PC-9 (cell line): ENCODE data around the gene INSYN2A. TPM values are rescaled to one million over a fixed set of nuclear protein-coding genes. Genes with fewer than 3 reads are reported as not detected.

ENCODE experiments used
- BruUV-seq: library from RNA; stranded (reverse); fragments of 400-500 nt; replicated peaks from 2 replicates; lab custom pipeline; 2021; lab: Mats Ljungman, UMichigan
- CTCF ChIA-PET: fragments of 300-600 bp; sonication (Branson Sonifier 250); formaldehyde crosslinking; loops from one replicate; lab custom pipeline; 2022; ENCODE audit warnings: antibody characterized with exemption; lab: Charles Lee
- POLR2A ChIA-PET: fragments of 300-600 bp; sonication (Branson Sonifier 250); formaldehyde crosslinking; loops from one replicate; lab custom pipeline; 2022; ENCODE audit warnings: antibody characterized with exemption; ENCODE audit not compliant: unreplicated experiment; lab: Charles Lee
- DNase-seq, 2 experiments: peaks; one replicate each; pipeline versions ENCODE4 v3.0.0 to v3.0.0-alpha.2; 2015 to 2022; ENCODE audit warnings: mixed read lengths in 1 of 2
- H2AFZ ChIP-seq: fragments of 200-600 bp; sonication (generic); 2 replicates; pipeline ENCODE4 v1.8.1; 2017; ENCODE audit warnings: antibody characterized with exemption
- H3F3A ChIP-seq: fragments of 200-600 bp; sonication (generic); 2 replicates; pipeline ENCODE4 v1.8.1; 2017; ENCODE audit warnings: antibody characterized with exemption, mild to moderate bottlenecking, low read depth; ENCODE audit not compliant: insufficient read depth
- H3K27ac ChIP-seq: fragments of 200-600 bp; sonication (generic); 2 replicates; pipeline ENCODE4 v1.6.1; 2016; ENCODE audit warnings: mixed run types
- H3K27me3 ChIP-seq: fragments of 200-600 bp; sonication (generic); 2 replicates; pipeline ENCODE4 v1.6.1; 2016; ENCODE audit warnings: low read depth, mixed run types; ENCODE audit not compliant: insufficient read depth
- H3K36me3 ChIP-seq: fragments of 200-600 bp; sonication (generic); 2 replicates; pipeline ENCODE4 v1.6.1; 2016; ENCODE audit warnings: low read depth, mixed run types
- H3K4me1 ChIP-seq: fragments of 200-600 bp; sonication (generic); replicated peaks from 2 replicates; pipeline ENCODE4 v1.6.1; 2016; ENCODE audit warnings: mixed run types; ENCODE audit not compliant: insufficient read depth
- H3K4me2 ChIP-seq: fragments of 200-600 bp; sonication (generic); 2 replicates; pipeline ENCODE4 v1.6.1; 2017; ENCODE audit warnings: mixed run types
- H3K4me3 ChIP-seq: fragments of 200-600 bp; sonication (generic); 2 replicates; pipeline ENCODE4 v1.6.1; 2016; ENCODE audit warnings: mixed run types
- H3K79me2 ChIP-seq: fragments of 200-600 bp; sonication (generic); 2 replicates; pipeline ENCODE4 v1.6.1; 2017; ENCODE audit warnings: low read depth, mixed run types
- H3K9me2 ChIP-seq: fragments of 200-600 bp; sonication (generic); 2 replicates; pipeline ENCODE4 v1.8.1; 2017; ENCODE audit warnings: mild to moderate bottlenecking; ENCODE audit not compliant: insufficient read depth
- H3K9me3 ChIP-seq: fragments of 200-600 bp; sonication (generic); 2 replicates; pipeline ENCODE4 v1.8.1; 2016; ENCODE audit warnings: low read depth; ENCODE audit not compliant: insufficient read depth
- H4K20me1 ChIP-seq: fragments of 200-600 bp; sonication (generic); 2 replicates; pipeline ENCODE4 v1.8.1; 2017; ENCODE audit not compliant: insufficient read depth
- CTCF ChIP-seq: fragments of 200-600 bp; sonication (generic); conservative IDR thresholded peaks from 2 replicates; pipeline ENCODE4 v1.6.1; 2017; ENCODE audit warnings: mixed run types, antibody characterized with exemption, mild to moderate bottlenecking, moderate library complexity
- EZH2 ChIP-seq: fragments of 200-600 bp; sonication (generic); IDR thresholded peaks from 2 replicates; pipeline ENCODE4 v1.8.0; 2017; ENCODE audit warnings: antibody characterized with exemption, low read depth
- intact Hi-C: fragments of 100-400 bp; cut with micrococcal nuclease; formaldehyde crosslinking; loops from one replicate; pipeline ENCODE4 v1.10.0; 2022; ENCODE audit not compliant: unreplicated experiment
- total RNA-seq: library from RNA; stranded (reverse); gene quantifications from 2 replicates; pipeline ENCODE4 v1.2.3, GENCODE V29; 2021

INSYN2A gene
- total RNA-seq, 1 experiment from 2014 or later = not detected

GRCh38 chr10:127162841-127163240 lies 33.5 kb downstream of the INSYN2A start:
- POLR2A ChIA-PET = no interaction called here
- CTCF ChIA-PET = no interaction called here
- TF ChIP-seq EZH2 (no peak), CTCF (no peak)
- Histone ChIP-seq H3K4me1 (no peaks in the 10 kb centered on the region), H3K27ac (no peak overlapping the region), H3F3A (no peaks in the 10 kb centered on the region), H3K9me3 (no peaks in the 10 kb centered on the region), H4K20me1 (no peaks in the 10 kb centered on the region), H2AFZ (no peak overlapping the region), H3K4me2 (no peak overlapping the region), H3K36me3 (no peaks in the 10 kb centered on the region), H3K9me2 (no peaks in the 10 kb centered on the region), H3K79me2 (no peaks in the 10 kb centered on the region), H3K4me3 (no peak overlapping the region), H3K27me3 (no peaks in the 10 kb centered on the region)
- DNase-seq = no peak
- no TSS peak for BruUV-seq
- intact Hi-C loops = no loop called here

GRCh38 chr10:127161482-127161881 lies 34.9 kb downstream of the INSYN2A start:
- no peaks in the 10 kb centered on the region for H4K20me1 ChIP-seq

DNA sequence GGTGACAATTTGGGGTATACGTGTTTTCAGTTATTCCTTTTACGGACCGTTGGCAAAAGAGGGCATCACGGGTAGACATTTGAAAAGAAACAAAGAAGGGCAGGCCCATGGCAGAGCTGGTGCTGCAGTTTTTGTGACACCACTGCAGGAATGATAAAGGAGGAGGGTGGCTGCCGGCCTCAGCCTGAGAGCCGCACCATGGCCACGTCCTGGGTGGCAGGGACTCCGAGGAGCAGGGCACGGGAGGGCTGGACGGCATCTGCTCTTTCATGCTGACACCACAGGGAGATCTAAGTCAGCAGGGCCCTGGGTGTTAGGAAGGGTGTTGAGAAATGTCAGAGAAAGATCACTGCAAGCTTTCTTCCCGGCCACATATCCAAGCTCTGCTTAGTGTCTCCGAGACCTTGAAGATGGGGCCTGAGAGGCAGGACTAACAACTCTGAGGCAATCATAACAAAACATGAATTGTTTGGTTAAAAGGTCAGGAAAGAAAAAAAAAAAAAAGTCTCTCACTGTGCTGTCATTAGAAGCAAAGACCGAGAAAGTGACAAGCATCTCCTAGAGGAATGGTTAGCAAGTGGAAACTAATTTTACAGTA lies 36.6 kb downstream of the INSYN2A start:
- no TSS peak for BruUV-seq
- TF ChIP-seq CTCF (no peak), EZH2 (no peak)

More at GRCh38 chr10:127161482-127161881, 34.9 kb downstream of the INSYN2A start:
- Histone ChIP-seq H3K79me2 (no peaks in the 10 kb centered on the region), H2AFZ (no peak overlapping the region), H3K4me1 (no peaks in the 10 kb centered on the region), H3K27ac (no peak overlapping the region), H3K9me3 (no peaks in the 10 kb centered on the region), H3K4me2 (no peak overlapping the region), H3K27me3 (no peaks in the 10 kb centered on the region), H3K4me3 (no peak overlapping the region), H3F3A (no peaks in the 10 kb centered on the region), H3K36me3 (no peaks in the 10 kb centered on the region), H3K9me2 (no peaks in the 10 kb centered on the region)
- no TSS peak for BruUV-seq
- TF ChIP-seq CTCF = no peak
- TF ChIP-seq EZH2 = no peak
- ChIA-PET POLR2A (no interaction called here), CTCF (no interaction called here)
- no peak for DNase-seq
- intact Hi-C loops = no loop called here

More for the DNA sequence above, 36.6 kb downstream of the INSYN2A start:
- H3K4me1 ChIP-seq = no peaks in the 10 kb centered on the region
- no peaks in the 10 kb centered on the region for H4K20me1 ChIP-seq
- no peaks in the 10 kb centered on the region for H3K27me3 ChIP-seq
- H3K36me3 ChIP-seq = no peaks in the 10 kb centered on the region
- no peak overlapping the region for H3K27ac ChIP-seq
- no peak overlapping the region for H3K4me3 ChIP-seq
- CTCF ChIA-PET = no interaction called here
- H3K79me2 ChIP-seq = no peaks in the 10 kb centered on the region
- no peak for DNase-seq
- no peaks in the 10 kb centered on the region for H3F3A ChIP-seq
- intact Hi-C loops = no loop called here
- no peaks in the 10 kb centered on the region for H3K9me2 ChIP-seq
- POLR2A ChIA-PET = no interaction called here
- H3K4me2 ChIP-seq = no peak overlapping the region
- no peak overlapping the region for H2AFZ ChIP-seq
- H3K9me3 ChIP-seq = no peaks in the 10 kb centered on the region
